Activated CD4-positive, alpha-beta T cell treated with anti-CD3 and anti-CD28 coated beads for 4 hours (primary cell): ENCODE results near the gene GNPTG.

Source experiments
- DNase-seq, 2 donors: peaks; one replicate each; pipeline ENCODE4 v3.0.0-alpha.2; 2020

The GNPTG gene

GRCh38 chr16:1349351-1349750 is 2.4 kb upstream of the GNPTG start:
- DNase-seq: no peak

GRCh38 chr16:1349951-1350350 is 1.8 kb upstream of the GNPTG start:
- DNase-seq: no peak

- no peak for DNase-seq
Observed at GRCh38 chr16:1350691-1351090, 1.0 kb upstream of the GNPTG start.

GRCh38 chr16:1351215-1351581 is 533 bp upstream of the GNPTG start:
- DNase-seq: peak in 1 of 2 donors; percentile 34

- no peak for DNase-seq
Observed at GRCh38 chr16:1354815-1355540, 3.2 kb downstream of the GNPTG start.

GRCh38 chr16:1355591-1355990 is 3.9 kb downstream of the GNPTG start:
- no peak for DNase-seq

- no peak for DNase-seq
Observed at GRCh38 chr16:1356061-1356900, 4.5 kb downstream of the GNPTG start.

- DNase-seq: no peak
Observed at GRCh38 chr16:1357906-1358566, 6.3 kb downstream of the GNPTG start.

- DNase-seq: no peak
Observed at GRCh38 chr16:1361685-1362360, 10.1 kb downstream of the GNPTG start.

GRCh38 chr16:1362807-1363206 is 11.1 kb downstream of the GNPTG start:
- DNase-seq: no peak

GRCh38 chr16:1363501-1364041 is 11.8 kb downstream of the GNPTG start:
- peak; percentile 67 to 69 for DNase-seq

- no peak for DNase-seq
Observed at GRCh38 chr16:1364510-1364909, 12.8 kb downstream of the GNPTG start.

GRCh38 chr16:1366060-1366711 is 14.5 kb downstream of the GNPTG start:
- no peak for DNase-seq

- DNase-seq: no peak
Observed at GRCh38 chr16:1366712-1367299, 15.1 kb downstream of the GNPTG start.

GRCh38 chr16:1367486-1368174 is 15.9 kb downstream of the GNPTG start:
- no peak for DNase-seq

- no peak for DNase-seq
Observed at GRCh38 chr16:1371054-1371978, 19.6 kb downstream of the GNPTG start.

GRCh38 chr16:1372292-1372950 is 20.7 kb downstream of the GNPTG start:
- DNase-seq: no peak

GRCh38 chr16:1374418-1375297 is 22.9 kb downstream of the GNPTG start:
- DNase-seq: no peak

GRCh38 chr16:1375298-1375640 is 23.5 kb downstream of the GNPTG start:
- no peak for DNase-seq
